ENCODE data around the gene UGT2A1. TPM values are rescaled to one million over a fixed set of nuclear protein-coding genes. Genes with fewer than 3 reads are reported as not detected.

UGT2A1 gene
- total RNA-seq (2014; rRNA removed; shearing (Covaris generic)) (not detected in 2 replicates), polyA plus RNA-seq (2016; fragmentation: Nextera tagmentation; extraction: Ambion mirVana) (not detected in 2 replicates)

- Histone ChIP-seq H3K9ac (no peak within 1 kb of the TSS), H4K20me1 (ENCODE audit: insufficient read depth) (no peaks in the 10 kb centered on the region), H3K9me3 (ENCODE audit: low read depth) (no peaks in the 10 kb centered on the region), H3K79me2 (ENCODE audit: insufficient read depth) (no peaks in the 10 kb centered on the region), H3K4me2 (ENCODE audit: unreplicated experiment) (no peak within 1 kb of the TSS), H3K4me3 (no peak within 1 kb of the TSS), H2AFZ (no peak within 1 kb of the TSS), H3F3A (ENCODE audit: insufficient read depth) (no peaks in the 10 kb centered on the region), H3K9me2 (ENCODE audit: insufficient read depth) (no peaks in the 10 kb centered on the region), H3K4me1 (ENCODE audit: insufficient read depth) (no peaks in the 10 kb centered on the region), H3K27me3 (replicated peaks; ENCODE audit: insufficient read depth) (no peaks in the 10 kb centered on the region), H3K27ac (no peak within 1 kb of the TSS), H3K36me3 (ENCODE audit: low read depth) (no peaks in the 10 kb centered on the region)
- in situ Hi-C loops (cut with MboI), result no loop called here
- no peak for DNase-seq
- TF ChIP-seq EZH2 (IDR thresholded peaks at IDR 0.05; ENCODE audit: insufficient read depth, poor library complexity, severe bottlenecking), result no peak
- no peak for TF ChIP-seq EZH2phosphoT487 (IDR thresholded peaks at IDR 0.05; ENCODE audit: insufficient read depth, low read depth)
- 31% methylated on average over 1 of the region's 1 CpG for WGBS, 2 experiments (ENCODE audit: low coverage in 1 of 2, low lambda C conversion rate in 2 of 2, missing lambda C conversion rate in 2 of 2)
Measured at GRCh38 chr4:69653147-69653546, at the start of gene UGT2A1. UGT2A1 (minus strand) TSS chr4:69653247; CDS start chr4:69647644, 5,603 bp downstream.

- no peak for DNase-seq
- no peak overlapping the region for H3K4me2 ChIP-seq (ENCODE audit: unreplicated experiment)
- H3K79me2 ChIP-seq (ENCODE audit: insufficient read depth), result no peaks in the 10 kb centered on the region
- H3K9me3 ChIP-seq (ENCODE audit: low read depth), result no peaks in the 10 kb centered on the region
- no peak overlapping the region for H2AFZ ChIP-seq
- H3K9me2 ChIP-seq (ENCODE audit: insufficient read depth), result no peaks in the 10 kb centered on the region
- WGBS, 2 experiments (ENCODE audit: low coverage in 1 of 2, low lambda C conversion rate in 2 of 2, missing lambda C conversion rate in 2 of 2), result 78 to 88% methylated on average over 3 of the region's 3 CpGs
- H3K4me1 ChIP-seq (ENCODE audit: insufficient read depth), result no peaks in the 10 kb centered on the region
- TF ChIP-seq EZH2phosphoT487 (IDR thresholded peaks at IDR 0.05; ENCODE audit: insufficient read depth, low read depth), result no peak
- no peak for TF ChIP-seq EZH2 (IDR thresholded peaks at IDR 0.05; ENCODE audit: insufficient read depth, poor library complexity, severe bottlenecking)
- H4K20me1 ChIP-seq (ENCODE audit: insufficient read depth), result no peaks in the 10 kb centered on the region
- H3F3A ChIP-seq (ENCODE audit: insufficient read depth), result no peaks in the 10 kb centered on the region
- in situ Hi-C loops (cut with MboI), result no loop called here
- H3K27me3 ChIP-seq (replicated peaks; ENCODE audit: insufficient read depth), result no peaks in the 10 kb centered on the region; the same call in 1 of the 2 replicates
- no peak overlapping the region for H3K4me3 ChIP-seq
- H3K9ac ChIP-seq, result no peak overlapping the region
- H3K27ac ChIP-seq, result no peak overlapping the region
- H3K36me3 ChIP-seq (ENCODE audit: low read depth), result no peaks in the 10 kb centered on the region
Measured at GRCh38 chr4:69702201-69702600, 49.2 kb upstream of the UGT2A1 start.

GRCh38 chr4:69701696-69702095, 48.6 kb upstream of the UGT2A1 start:
- WGBS, 2 experiments (ENCODE audit: low coverage in 1 of 2, low lambda C conversion rate in 2 of 2, missing lambda C conversion rate in 2 of 2), result 26 to 27% methylated on average over 4 of the region's 4 CpGs
- Histone ChIP-seq H3K9me2 (ENCODE audit: insufficient read depth) (no peaks in the 10 kb centered on the region), H3K27ac (no peak overlapping the region), H3K79me2 (ENCODE audit: insufficient read depth) (no peaks in the 10 kb centered on the region), H2AFZ (no peak overlapping the region), H3F3A (ENCODE audit: insufficient read depth) (no peaks in the 10 kb centered on the region), H3K27me3 (replicated peaks; ENCODE audit: insufficient read depth) (no peaks in the 10 kb centered on the region; the same call in 1 of the 2 replicates), H3K4me2 (ENCODE audit: unreplicated experiment) (no peak overlapping the region), H3K36me3 (ENCODE audit: low read depth) (no peaks in the 10 kb centered on the region), H3K9me3 (ENCODE audit: low read depth) (no peaks in the 10 kb centered on the region), H4K20me1 (ENCODE audit: insufficient read depth) (no peaks in the 10 kb centered on the region), H3K4me1 (ENCODE audit: insufficient read depth) (no peaks in the 10 kb centered on the region), H3K4me3 (no peak overlapping the region), H3K9ac (no peak overlapping the region)
- TF ChIP-seq EZH2phosphoT487 (IDR thresholded peaks at IDR 0.05; ENCODE audit: insufficient read depth, low read depth), result no peak
- no peak for TF ChIP-seq EZH2 (IDR thresholded peaks at IDR 0.05; ENCODE audit: insufficient read depth, poor library complexity, severe bottlenecking)
- no peak for DNase-seq
- in situ Hi-C loops (cut with MboI), result no loop called here

- Histone ChIP-seq H3K9ac (no peak overlapping the region), H3K4me3 (no peak overlapping the region), H3K4me1 (ENCODE audit: insufficient read depth) (no peaks in the 10 kb centered on the region), H3K27ac (no peak overlapping the region), H2AFZ (no peak overlapping the region), H3F3A (ENCODE audit: insufficient read depth) (no peaks in the 10 kb centered on the region), H3K36me3 (ENCODE audit: low read depth) (no peaks in the 10 kb centered on the region), H3K27me3 (replicated peaks; ENCODE audit: insufficient read depth) (no peaks in the 10 kb centered on the region; the same call in 1 of the 2 replicates), H3K9me3 (ENCODE audit: low read depth) (no peaks in the 10 kb centered on the region), H3K4me2 (ENCODE audit: unreplicated experiment) (no peak overlapping the region), H4K20me1 (ENCODE audit: insufficient read depth) (no peaks in the 10 kb centered on the region), H3K9me2 (ENCODE audit: insufficient read depth) (no peaks in the 10 kb centered on the region), H3K79me2 (ENCODE audit: insufficient read depth) (no peaks in the 10 kb centered on the region)
- TF ChIP-seq EZH2phosphoT487 (IDR thresholded peaks at IDR 0.05; ENCODE audit: insufficient read depth, low read depth) (no peak), EZH2 (IDR thresholded peaks at IDR 0.05; ENCODE audit: insufficient read depth, poor library complexity, severe bottlenecking) (no peak)
- in situ Hi-C loops (cut with MboI), result loop anchor here (10.0 to 25.0 kb wide), 3 partner anchors 127 to 815 kb away; partner anchors contain the start of genes AMTN and ODAM
- no peak for DNase-seq
- 69 to 70% methylated on average over 1 of the region's 1 CpG for WGBS, 2 experiments (ENCODE audit: low coverage in 1 of 2, low lambda C conversion rate in 2 of 2, missing lambda C conversion rate in 2 of 2)
Measured at GRCh38 chr4:69697536-69698242, 44.6 kb upstream of the UGT2A1 start.
